PC-9 (cell line): ENCODE results near the gene GRM8.

Experiments
- CTCF ChIP-seq: fragments of 200-600 bp; sonication (generic); conservative IDR thresholded peaks from 2 replicates; pipeline ENCODE4 v1.6.1; 2017; ENCODE audit warnings: mixed run types, antibody characterized with exemption, mild to moderate bottlenecking, moderate library complexity
- EZH2 ChIP-seq: fragments of 200-600 bp; sonication (generic); IDR thresholded peaks from 2 replicates; pipeline ENCODE4 v1.8.0; 2017; ENCODE audit warnings: antibody characterized with exemption, low read depth

- TF ChIP-seq CTCF (no peak), EZH2 (no peak)
Measured at GRCh38 chr7:127233630-127234029, 19.1 kb downstream of the GRM8 start.
